Measurements from ENCODE around the gene PLEKHG3.

Gene PLEKHG3

DNA sequence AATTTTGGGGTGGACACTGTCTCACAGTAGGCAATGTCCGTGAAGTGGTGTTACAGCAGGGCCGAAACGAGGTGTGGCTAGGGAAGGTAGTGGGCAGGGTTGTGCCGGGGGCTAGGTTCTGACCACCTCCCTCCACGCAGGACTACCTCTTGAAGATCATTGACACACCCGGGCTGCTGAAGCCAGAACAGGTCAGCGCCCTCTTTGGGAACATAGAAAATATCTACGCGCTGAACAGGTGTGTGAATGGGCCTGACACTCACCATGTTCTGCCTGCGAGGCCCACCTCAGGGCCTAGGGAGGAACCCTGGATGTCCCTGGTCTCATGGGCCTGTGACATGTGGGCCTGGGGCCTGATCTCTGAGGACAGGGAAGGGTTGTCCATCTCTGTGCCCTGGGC is 24.6 kb downstream of the PLEKHG3 start:
- DNase-seq: no peak

DNA sequence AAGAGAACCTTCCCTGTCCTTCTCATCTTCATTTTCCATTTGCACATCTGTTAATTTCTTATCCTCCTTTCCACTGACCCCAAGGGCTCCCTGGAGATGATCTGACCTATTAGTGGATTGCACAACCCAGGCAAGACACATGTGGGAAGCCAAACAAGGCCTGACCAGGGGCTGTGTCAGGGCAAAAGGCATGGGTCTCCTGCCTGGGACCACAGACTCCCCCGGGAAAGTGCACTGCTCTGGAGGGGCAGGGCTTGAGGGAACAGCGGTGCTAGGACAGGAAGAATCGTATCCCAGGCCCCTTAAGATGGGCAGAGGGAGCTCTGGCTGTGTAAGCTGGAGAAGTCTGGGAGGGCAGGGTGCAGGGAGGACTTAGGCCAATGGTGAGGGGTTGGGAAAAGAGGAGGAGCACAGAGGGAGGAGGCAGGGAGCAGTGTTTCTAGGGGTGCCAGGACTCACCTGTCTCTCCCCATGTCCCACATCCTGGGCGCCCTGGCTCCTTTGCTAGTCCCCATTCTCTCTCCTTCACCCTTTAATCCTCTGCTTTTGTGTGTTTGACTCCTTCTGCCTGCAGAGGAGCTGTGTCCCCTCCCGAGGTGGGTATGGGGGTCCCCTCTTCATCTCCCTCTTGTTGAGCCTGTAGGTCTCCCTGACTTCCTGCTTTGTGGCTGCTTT is 25.3 kb downstream of the PLEKHG3 start:
- no peak for DNase-seq

DNA sequence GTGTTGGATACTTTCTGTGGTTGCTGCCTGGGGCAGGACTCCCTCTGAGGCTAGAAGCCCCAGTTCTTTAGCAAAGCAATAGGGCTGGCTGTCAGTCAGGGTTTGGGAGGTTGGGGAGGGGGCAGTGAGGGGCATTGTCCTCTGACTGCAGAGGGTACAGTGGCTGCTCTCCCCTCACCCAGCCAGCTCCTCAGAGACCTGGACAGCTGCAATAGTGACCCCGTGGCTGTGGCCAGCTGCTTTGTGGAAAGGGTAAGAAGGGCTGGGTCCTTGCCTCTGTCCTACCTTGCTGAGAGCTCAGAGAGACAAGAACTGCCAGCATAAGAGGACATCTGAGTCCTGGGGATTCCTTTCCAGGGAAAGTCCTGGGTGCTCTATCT is 25.8 kb downstream of the PLEKHG3 start:
- DNase-seq: no peak

DNA sequence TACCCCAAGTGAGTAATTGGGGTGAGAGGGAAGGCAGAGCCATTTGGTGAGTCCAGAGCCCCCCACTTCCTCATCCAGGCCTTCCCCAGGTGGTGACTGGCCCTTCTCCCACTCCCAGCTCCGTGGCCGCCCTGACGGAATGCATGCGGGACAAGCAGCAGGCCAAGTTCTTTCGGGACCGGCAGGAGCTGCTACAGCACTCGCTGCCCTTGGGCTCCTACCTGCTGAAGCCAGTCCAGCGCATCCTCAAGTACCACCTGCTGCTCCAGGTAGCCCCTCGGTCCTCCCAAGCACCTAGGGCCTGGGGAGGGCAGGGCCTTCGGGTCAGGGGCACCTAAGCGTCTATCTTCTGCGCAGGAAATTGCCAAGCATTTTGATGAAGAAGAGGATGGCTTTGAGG is 26.5 kb downstream of the PLEKHG3 start:
- no peak for DNase-seq

DNA sequence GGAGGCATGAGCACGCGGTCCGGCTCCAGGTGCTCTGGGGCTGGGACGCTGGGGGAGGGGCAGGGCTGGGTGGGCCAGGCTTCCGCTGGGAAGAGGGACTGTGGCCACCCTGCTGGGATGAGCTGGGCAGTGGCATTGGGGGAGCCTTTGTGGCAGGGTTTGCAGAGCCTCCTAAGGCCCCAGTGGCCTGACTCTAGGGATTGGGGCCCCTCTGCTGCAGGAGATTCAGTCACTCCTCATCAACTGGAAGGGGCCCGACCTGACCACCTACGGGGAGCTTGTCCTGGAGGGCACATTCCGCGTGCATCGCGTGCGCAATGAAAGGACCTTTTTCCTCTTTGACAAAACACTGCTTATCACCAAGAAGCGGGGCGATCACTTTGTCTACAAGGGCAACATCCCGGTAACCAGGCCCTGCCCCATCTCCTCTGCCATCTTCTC is 26.9 kb downstream of the PLEKHG3 start:
- DNase-seq: no peak

DNA sequence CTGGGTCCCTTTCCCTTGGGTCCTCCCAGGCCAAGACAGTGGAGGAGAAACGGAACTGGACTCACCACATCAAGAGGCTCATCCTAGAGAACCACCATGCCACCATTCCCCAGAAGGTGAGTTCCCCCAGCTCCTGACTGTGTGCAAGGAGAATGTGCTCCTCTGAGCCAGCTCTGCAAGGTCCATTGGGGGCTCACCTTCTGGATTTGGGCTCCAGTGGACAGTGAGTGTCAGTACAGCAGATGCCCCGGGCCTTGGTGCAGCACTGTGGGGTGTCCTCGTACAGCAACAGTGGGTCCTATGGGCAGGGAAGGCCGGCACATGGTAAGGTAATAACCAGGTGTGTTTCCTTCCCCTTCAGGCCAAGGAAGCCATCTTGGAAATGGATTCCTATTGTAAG is 27.8 kb downstream of the PLEKHG3 start:
- no peak for DNase-seq

DNA sequence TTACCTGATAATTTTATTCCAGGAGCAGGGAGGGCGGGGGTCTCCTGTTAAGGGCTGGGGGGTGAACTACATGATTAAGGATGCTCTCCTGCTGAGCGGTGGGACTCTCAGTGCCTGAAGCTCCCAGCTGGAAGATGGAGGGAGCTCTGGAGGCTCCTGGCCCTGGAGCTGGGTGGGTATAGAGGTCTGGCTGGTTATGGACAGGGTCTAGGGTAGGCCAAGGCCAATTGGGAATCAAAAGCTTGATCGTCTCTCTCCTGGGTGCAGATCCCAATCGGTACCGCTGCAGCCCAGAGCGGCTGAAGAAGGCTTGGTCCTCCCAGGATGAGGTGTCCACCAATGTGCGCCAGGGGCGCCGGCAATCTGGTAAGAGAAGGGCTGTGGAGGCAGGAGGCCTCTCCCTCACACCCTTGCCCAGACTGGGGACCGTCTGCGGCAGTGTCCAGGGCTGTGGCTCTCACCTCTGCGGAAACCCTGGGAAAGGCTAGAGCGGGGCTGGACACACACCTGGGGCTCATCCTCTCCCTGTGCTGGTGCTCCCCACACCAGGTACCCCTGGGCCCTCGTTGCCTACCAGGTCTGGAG is 28.4 kb downstream of the PLEKHG3 start:
- DNase-seq: no peak

DNA sequence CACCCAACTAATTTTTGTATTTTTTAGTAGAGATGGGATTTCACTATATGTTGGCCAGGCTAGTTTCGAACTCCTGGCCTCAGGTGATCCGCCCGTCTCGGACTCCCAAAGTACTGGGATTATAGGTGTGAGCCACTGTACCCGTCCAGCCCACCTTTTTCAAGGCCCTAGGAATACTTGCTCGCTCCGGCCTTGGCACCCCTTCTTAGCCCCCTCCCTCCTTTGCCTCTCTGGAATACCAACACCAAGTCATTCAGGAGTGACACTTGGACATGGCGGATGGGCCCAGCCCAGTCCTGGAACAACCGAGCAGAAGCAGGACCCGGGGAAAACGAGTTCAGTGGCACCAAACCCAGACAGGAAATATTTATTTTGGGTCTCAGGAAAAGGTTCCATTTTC is 29.1 kb downstream of the PLEKHG3 start:
- no peak for DNase-seq

DNA sequence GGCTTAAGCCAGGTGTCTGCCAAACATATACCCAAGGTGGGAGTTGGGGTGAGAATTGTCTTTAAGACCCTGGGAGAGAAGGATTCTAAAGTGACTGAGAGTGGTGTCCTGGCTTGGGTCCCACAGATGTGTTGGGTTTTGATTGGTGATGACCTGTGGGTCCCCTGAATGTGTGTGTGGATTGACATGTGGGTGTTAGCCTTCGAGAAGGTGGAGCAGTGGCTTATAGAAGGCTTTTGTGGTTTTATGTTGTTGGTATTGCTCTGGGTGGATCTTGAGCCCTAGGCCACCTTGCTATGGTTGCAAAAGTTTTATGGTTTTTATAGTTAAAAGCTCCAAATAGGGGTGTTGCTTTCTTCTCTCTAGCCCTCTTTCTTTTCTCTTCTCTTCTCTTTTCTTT is 29.7 kb downstream of the PLEKHG3 start:
- DNase-seq: no peak

DNA sequence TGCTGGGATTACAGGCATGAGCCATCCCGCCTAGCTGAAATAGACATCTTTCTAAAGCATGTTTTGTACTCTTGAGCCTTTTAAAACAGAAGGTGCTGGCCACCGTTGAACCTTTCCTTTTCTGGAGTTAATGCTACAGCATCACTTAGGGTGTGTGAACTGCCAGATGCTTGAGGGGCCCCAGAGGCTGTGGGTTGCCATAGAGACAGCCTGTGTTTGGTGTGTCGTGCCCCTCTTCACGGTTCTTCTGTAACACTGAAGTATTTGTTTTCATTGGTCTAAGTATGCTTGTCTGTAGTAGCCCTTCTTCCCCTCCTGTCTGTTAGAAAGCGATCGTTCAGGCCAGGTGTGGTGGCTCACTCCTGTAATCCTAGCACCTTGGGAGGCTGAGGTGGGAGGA is 30.8 kb downstream of the PLEKHG3 start:
- DNase-seq: no peak

DNA sequence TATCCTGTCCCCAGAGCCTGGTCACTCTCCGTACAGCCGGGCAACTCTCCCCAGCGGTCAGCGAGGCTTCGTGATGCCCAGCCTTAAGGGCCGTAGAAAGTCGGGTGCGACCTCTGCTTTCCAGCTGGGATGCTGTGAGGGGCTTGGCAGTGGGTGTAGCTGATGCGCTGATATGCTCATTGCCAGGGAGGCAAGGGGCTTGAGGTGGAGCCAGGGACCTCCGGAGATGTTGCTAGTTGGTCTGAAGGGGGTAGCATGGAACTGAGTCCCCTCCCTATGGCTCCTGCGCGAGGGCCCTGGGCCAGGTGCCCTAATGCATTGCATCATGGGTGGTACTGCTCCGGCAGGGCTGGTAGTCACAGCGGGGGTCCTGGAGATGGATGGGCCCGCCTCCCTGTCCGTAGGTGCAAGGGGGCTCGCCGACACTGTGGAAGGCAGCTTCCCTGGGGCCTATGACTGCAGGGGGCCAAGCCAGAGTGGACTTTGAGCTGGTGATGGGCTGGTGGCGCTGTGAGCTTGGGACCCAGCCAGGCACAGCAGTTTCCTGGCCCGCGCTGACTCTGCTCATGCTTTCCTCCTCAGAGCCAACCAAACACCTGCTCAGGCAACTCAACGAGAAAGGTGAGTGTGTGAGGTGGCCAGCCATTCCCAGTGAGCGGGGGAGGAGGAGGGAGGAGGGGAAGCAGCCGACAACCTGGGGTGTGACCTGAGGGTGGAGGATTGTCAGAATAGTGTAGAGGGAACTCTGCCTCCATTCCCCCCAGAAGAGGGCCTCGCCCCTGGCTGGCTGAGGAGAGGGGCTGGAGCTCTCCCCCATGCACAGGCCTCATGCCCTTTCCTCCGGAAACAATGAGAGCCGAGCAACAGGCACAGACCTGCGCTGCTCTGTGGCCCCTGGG is 32.3 kb downstream of the PLEKHG3 start:
- DNase-seq: no peak

DNA sequence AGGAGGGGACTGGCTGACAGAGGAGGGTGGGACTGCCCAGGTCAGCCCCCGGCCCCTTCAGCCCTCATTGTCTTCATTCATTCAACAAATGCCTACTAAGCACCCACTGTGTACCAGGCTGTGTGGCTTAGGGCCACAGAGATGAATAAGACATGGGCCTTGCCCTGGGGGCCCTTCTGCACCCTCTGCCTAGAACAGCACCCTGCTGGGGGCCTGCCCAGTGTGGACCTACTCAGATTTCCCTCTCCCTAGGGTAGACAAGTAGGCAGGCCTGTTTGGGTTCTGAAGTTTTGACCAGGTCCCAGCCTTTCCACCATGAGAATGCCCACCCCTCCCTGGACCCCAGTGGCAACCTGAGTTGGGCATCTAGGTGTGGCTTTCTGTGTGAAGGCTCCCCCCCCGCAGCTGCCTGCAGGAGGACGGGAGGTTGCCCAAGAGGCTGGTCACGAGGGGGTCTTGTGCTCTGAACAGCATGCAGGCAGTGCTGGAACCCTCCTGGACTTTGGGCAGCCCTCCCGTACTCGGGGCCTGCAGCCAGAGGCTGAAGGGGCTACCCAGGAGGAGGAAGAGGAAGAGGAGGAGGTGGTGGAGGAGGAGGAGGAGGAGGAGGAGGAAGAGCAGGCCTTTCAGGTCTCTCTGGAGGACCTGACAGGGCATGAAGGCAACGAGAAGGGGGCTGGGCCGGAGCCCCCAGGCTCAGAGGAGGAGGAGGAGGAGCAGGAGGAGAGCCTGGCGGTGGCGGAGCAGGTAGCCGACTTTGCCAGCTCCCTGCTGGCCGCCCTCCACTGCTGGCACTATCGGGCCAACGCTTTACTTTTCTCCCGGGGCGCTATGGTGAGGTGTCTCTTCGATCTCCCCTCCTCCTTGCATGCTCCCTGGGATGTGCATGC is 33.4 kb downstream of the PLEKHG3 start:
- DNase-seq: no peak

DNA sequence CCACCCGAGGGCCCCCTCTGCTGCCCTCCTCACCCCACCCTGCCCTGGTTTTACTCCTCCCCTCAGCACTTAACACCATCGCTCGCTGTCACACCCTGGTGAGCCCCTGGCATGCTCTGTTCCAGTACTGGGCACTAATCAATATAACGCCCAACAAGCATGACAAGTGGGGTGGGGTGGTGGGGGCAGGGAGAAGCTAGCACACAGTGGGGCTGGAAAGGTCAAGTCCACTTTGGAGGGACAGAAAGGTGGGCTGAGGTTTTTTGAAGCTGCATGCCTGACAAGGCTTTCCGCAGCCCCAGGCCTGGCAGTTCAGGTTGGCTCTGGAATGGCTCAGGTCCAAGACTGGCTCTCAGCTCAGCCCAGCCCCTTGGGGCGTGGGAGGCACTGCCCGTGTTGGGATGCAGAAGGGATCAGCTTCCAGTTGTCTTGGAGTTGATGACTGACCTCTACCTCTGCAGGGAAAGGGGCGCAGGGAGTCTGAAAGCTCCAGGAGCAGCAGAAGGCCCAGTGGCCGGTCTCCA is 34.1 kb downstream of the PLEKHG3 start:
- no peak for DNase-seq

DNA sequence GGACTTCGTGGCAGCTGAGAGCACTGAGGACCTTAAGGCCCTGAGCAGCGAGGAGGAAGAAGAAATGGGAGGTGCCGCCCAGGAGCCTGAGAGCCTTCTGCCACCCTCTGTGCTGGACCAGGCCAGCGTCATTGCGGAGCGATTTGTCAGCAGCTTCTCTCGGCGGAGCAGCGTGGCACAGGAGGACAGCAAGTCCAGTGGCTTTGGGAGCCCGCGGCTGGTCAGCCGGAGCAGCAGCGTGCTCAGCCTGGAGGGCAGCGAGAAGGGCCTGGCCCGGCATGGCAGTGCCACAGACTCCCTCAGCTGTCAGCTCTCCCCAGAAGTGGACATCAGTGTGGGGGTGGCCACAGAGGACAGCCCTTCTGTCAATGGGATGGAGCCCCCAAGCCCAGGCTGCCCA is 37.0 kb downstream of the PLEKHG3 start:
- no peak for DNase-seq

DNA sequence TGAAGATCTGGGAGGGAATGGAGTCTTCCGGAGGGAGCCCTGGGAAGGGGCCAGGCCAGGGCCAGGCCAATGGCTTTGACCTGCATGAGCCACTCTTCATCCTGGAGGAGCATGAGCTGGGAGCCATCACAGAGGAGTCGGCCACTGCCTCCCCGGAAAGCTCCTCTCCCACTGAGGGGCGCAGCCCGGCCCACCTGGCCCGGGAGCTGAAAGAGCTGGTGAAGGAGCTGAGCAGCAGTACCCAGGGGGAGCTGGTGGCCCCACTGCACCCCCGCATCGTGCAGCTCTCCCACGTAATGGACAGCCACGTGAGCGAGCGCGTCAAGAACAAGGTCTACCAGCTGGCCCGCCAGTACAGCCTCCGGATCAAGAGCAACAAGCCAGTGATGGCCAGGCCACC is 37.7 kb downstream of the PLEKHG3 start:
- DNase-seq: no peak

DNA sequence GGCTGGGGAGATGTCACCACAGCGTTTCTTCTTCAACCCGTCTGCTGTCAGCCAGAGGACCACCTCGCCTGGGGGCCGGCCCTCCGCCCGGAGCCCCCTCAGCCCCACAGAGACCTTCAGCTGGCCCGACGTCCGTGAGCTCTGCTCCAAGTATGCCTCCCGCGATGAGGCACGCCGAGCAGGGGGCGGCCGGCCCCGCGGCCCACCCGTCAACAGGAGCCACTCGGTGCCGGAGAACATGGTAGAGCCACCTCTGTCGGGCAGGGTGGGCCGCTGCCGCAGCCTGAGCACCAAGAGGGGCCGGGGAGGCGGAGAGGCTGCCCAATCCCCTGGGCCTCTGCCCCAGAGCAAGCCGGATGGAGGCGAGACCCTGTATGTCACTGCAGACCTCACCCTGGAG is 38.8 kb downstream of the PLEKHG3 start:
- DNase-seq: no peak

DNA sequence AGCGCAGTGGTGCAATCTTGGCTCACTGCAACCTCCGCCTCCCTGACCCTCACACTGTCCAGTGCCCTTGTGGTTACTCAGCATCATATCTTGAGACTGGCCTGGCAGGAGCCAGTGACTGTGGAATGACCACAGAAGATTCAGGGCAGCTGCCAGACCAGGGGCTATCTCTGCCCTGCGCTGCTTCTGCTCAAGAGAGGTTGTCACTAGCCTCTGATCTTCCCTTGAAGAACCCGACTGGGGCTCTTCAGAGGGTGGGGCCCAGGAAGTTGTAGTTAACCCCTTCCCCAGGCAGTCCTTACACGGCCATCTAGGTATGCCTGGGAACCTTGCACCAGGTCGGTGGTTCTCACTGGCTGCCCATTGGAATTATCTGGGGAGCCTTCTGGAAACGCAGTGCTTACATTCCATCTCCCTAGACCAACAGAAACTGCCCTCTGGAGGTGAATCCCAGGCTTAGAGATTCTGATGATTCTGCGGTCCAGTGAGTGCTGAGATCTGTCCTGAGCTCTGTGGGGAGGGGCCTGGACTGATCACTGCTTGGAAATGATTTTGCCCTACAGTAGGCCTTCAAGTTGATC is 41.4 kb downstream of the PLEKHG3 start:
- DNase-seq: no peak

DNA sequence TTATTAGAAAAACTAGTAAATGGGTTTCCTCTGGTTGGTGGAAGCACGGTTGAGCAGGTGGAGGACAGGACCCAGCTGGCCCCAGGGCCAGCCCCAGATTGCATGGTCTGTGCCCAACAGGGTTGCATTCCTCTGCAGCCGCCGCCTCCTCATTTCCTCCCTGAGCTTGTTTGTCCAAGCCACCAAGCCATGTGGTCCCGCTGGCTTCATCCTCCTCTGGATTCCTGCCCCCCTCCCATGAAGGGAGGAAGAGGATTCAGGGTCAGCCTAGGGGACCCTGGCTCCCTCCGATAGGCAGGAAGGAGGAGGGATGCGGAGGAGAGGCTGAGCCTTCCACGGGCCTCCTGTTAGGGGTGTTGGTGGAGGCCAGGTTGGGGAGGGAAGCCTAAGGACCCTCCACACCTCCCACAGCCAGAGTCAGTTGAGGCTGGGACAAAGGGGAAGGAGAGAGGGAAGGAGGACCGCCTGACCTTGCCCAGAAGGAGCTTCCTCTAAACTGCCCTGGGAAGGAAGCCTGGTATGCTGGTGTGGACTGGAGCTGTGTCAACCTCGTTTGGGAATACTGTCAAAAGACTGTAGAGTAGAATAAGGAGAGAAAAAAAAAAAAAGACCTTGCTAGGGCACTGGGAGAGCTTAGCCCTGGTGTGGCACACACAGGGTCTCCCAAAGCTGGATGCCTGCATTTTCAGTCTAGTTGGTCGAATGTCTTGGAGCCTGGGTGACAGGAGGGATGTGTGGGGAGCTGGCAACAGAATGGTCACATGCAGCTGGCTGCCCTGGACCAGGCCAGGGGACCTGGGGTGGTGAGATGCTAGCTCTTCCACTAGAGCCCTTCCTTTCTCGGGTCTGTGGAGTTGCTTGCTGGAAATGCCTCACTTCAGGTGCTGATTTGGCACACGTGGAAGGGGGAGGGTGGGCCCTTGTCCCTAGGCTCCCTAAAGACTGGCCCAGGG is 42.4 kb downstream of the PLEKHG3 start:
- DNase-seq: no peak

DNA sequence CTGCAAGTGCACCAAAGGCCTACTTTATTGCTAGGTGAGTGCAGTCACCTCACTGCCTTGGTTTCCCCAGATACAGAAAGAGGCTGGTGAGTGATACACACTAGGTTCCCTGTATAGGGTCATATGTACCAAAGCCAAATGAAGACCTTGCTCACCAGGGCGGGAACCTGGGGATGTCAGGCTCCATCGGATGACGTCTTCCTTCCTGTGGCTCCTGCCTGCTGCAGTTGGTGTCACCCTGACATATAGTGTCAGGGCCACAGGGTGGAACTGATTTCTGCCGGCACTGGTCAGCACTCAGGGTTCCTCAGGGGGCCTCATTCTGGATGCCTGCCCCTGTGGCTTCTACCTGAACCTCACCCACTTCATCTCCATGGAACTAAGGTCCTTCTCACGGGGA is 43.1 kb downstream of the PLEKHG3 start:
- DNase-seq: no peak

DNA sequence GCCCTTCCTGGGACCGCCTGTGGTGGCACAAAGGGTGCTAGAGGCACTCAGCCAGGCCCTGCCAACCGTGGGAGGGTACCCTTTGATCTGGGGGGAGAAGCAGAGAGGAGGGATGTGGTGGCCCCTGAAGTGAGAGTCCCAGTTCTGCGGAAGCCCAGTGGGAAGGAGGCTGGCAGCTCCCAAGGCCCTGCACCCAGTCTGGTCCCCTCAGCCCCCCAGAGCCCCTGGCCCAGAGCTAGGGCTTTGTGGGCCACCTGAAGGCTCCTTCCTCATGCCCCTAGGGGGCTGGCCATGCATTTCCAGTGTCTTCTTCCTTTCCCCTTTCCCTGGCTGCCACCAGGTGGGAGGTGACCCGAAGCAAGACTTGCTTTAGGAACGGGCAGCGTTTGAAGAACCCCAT is 44.3 kb downstream of the PLEKHG3 start:
- DNase-seq: no peak
